Measurements from ENCODE around the gene RSPRY1. TPM values are rescaled to one million over a fixed set of nuclear protein-coding genes. Genes with fewer than 3 reads are reported as not detected.

RSPRY1 gene
- total RNA-seq, 1 experiment from 2014 or later: 24.9 TPM

DNA sequence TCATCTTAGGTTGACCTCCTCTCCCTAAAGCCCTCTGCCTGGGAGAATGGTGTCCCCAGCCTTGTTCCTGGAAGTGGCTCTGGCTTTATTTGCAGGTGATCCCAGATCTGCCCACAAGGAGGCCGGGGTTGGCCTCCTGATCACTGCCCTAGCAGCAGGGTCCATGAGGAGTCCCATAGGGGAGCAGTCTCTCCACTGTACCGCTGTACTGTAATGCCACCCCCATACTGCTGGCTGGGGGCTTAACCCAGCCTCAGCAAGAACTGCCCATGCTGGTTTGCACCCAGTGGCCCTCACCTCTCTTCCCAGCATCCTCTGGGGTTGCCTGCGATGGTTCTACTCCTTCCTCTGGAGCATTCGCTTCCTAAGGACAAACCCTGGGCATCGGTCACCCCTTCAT lies 39.4 kb upstream of the RSPRY1 start:
- TF ChIP-seq, protein P1, sequence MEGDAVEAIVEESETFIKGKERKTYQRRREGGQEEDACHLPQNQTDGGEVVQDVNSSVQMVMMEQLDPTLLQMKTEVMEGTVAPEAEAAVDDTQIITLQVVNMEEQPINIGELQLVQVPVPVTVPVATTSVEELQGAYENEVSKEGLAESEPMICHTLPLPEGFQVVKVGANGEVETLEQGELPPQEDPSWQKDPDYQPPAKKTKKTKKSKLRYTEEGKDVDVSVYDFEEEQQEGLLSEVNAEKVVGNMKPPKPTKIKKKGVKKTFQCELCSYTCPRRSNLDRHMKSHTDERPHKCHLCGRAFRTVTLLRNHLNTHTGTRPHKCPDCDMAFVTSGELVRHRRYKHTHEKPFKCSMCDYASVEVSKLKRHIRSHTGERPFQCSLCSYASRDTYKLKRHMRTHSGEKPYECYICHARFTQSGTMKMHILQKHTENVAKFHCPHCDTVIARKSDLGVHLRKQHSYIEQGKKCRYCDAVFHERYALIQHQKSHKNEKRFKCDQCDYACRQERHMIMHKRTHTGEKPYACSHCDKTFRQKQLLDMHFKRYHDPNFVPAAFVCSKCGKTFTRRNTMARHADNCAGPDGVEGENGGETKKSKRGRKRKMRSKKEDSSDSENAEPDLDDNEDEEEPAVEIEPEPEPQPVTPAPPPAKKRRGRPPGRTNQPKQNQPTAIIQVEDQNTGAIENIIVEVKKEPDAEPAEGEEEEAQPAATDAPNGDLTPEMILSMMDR (IDR thresholded peaks at IDR 0.05 in 2 of 3, conservative IDR thresholded peaks at IDR 0.05 in 1 of 3; ENCODE audit: borderline replicate concordance in 1 of 3, insufficient read depth in 1 of 3, low read depth in 2 of 3, low read length in 2 of 3): peak in 2 of 3 experiments; percentile 36 to 52; a peak in 3 of 6 replicates
- TF ChIP-seq CEBPB (IDR thresholded peaks at IDR 0.05; ENCODE audit: low read depth) (no peak), JUND (IDR thresholded peaks at IDR 0.05) (no peak), SP1 (IDR thresholded peaks at IDR 0.05; ENCODE audit: low read depth) (no peak)
- ATAC-seq: peak; percentile 80
- H3K9ac ChIP-seq (ENCODE audit: low read length): no peak overlapping the region
- H4K20me1 ChIP-seq (ENCODE audit: insufficient read depth): no peaks in the 10 kb centered on the region
- BruUV-seq (replicated peaks): no TSS peak
- no peaks in the 10 kb centered on the region for H3K9me2 ChIP-seq (ENCODE audit: insufficient read depth)
- no peaks in the 10 kb centered on the region for H3K36me3 ChIP-seq (ENCODE audit: control insufficient read depth in 1 of 2, insufficient read depth in 2 of 2, low read length in 2 of 2)
- H3K4me1 ChIP-seq (ENCODE audit: control insufficient read depth in 1 of 2, insufficient read depth in 2 of 2, low read length in 2 of 2): no peaks in the 10 kb centered on the region
- no peak for DNase-seq (ENCODE audit: low read depth, low spot score)
- H3K27me3 ChIP-seq (ENCODE audit: insufficient read depth, low read length): no peaks in the 10 kb centered on the region
- no peak overlapping the region for H3K27ac ChIP-seq (ENCODE audit: low read depth, low read length)
- intact Hi-C loops (cut with micrococcal nuclease): no loop called here
- no peak overlapping the region for H3K4me3 ChIP-seq (replicated peaks in 1 of 2; ENCODE audit: low read depth in 1 of 2, low read length in 2 of 2)
- CTCF ChIA-PET: no interaction called here
- POLR2A ChIA-PET: no interaction called here
- RAD21 ChIA-PET (ENCODE audit: low non-redundant PET in 1 of 2, low total read pairs in 2 of 2, uncharacterized antibody in 2 of 2, unreplicated experiment in 2 of 2): no interaction called here
- H2AFZ ChIP-seq (ENCODE audit: low read depth, low read length, poor library complexity, severe bottlenecking): no peak overlapping the region
- H3K4me2 ChIP-seq (ENCODE audit: low read length): no peak overlapping the region
- H3K9me3 ChIP-seq (ENCODE audit: control insufficient read depth in 1 of 2, insufficient read depth in 1 of 2, low read depth in 1 of 2, low read length in 2 of 2): no peaks in the 10 kb centered on the region
- no peaks in the 10 kb centered on the region for H3K79me2 ChIP-seq (ENCODE audit: insufficient read depth, low read length)

DNA sequence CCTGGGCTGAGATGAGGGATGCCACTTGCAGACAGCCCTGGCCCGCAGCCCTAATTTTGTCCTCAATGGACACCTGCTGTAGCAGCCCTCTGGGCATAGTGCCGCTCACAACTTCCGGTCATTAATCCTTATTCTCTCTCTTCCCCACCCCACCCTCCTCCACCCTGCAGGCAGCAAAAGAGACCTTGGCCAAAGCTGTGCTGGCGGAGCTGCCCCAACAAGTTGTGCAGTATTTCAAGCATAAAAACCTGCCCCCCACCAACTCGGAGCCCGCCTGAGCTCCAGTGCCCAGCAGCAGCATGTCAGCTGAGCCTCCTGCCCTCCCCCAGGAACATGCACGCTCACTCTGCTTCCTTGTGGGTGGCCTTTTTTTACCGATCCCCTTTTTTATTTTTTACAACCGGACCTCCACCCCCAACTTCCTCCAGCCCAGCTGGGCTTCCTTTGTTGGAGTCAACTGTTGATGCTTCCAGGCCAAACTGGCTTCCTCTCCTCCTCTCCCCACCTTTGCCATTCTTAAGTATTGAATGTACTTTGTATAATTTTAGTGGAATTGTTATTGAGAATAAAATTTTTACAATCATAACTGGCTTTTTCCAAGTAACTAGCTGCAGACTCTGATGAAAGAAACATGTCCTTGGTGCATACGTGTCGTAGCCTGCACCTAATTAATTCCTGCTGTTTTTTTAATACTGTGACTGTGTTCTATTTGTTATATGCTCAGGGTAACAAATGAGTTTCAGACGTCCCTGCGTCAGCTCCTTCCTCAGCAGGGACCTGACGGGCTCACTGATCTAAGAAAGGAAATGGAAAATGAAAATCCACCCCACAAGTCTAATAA lies 38.5 kb upstream of the RSPRY1 start:
- POLR2A ChIA-PET: interaction anchor here (0.6 kb wide), 1 partner anchor 54 kb away, joined by 5 read pairs; no protein-coding TSS in a partner anchor
- RAD21 ChIA-PET (ENCODE audit: low non-redundant PET in 1 of 2, low total read pairs in 2 of 2, uncharacterized antibody in 2 of 2, unreplicated experiment in 2 of 2): no interaction called here
- Histone ChIP-seq H3K4me2 (ENCODE audit: low read length) (no peak overlapping the region), H3K36me3 (ENCODE audit: control insufficient read depth in 1 of 2, insufficient read depth in 2 of 2, low read length in 2 of 2) (peaks cover 0 to 5% of the 10 kb centered on the region in 2 experiments; a peak in 1 of 4 replicates), H3K9ac (ENCODE audit: low read length) (no peak overlapping the region), H3K9me2 (ENCODE audit: insufficient read depth) (no peaks in the 10 kb centered on the region), H3K4me3 (replicated peaks in 1 of 2; ENCODE audit: low read depth in 1 of 2, low read length in 2 of 2) (no peak overlapping the region), H3K27ac (ENCODE audit: low read depth, low read length) (no peak overlapping the region), H3K79me2 (ENCODE audit: insufficient read depth, low read length) (no peaks in the 10 kb centered on the region), H2AFZ (ENCODE audit: low read depth, low read length, poor library complexity, severe bottlenecking) (no peak overlapping the region), H3K27me3 (ENCODE audit: insufficient read depth, low read length) (no peaks in the 10 kb centered on the region), H4K20me1 (ENCODE audit: insufficient read depth) (no peaks in the 10 kb centered on the region), H3K9me3 (ENCODE audit: control insufficient read depth in 1 of 2, insufficient read depth in 1 of 2, low read depth in 1 of 2, low read length in 2 of 2) (no peaks in the 10 kb centered on the region), H3K4me1 (ENCODE audit: control insufficient read depth in 1 of 2, insufficient read depth in 2 of 2, low read length in 2 of 2) (no peaks in the 10 kb centered on the region)
- ATAC-seq (no peak), DNase-seq (ENCODE audit: low read depth, low spot score) (no peak)
- no peak for TF ChIP-seq YY1 (IDR thresholded peaks at IDR 0.05; ENCODE audit: extremely low read depth, insufficient replicate concordance, low read depth, low read length)
- no peak for TF ChIP-seq FOSL1 (IDR thresholded peaks at IDR 0.05; ENCODE audit: low read depth)
- TF ChIP-seq EZH2 (IDR thresholded peaks at IDR 0.05): no peak
- no peak for TF ChIP-seq POLR2A (IDR thresholded peaks at IDR 0.05; ENCODE audit: borderline replicate concordance, extremely low read depth, insufficient read depth, insufficient read length)
- no TSS peak for BruUV-seq (replicated peaks)
- intact Hi-C loops (cut with micrococcal nuclease): no loop called here
- CTCF ChIA-PET: no interaction called here

Data from HCT116 (cell line).